ENCODE results near the gene RIC8A. TPM values are rescaled to one million over a fixed set of nuclear protein-coding genes. Genes with fewer than 3 reads are reported as not detected.

Gene RIC8A
- total RNA-seq, 1 donor from 2014 or later: 106 TPM

DNA sequence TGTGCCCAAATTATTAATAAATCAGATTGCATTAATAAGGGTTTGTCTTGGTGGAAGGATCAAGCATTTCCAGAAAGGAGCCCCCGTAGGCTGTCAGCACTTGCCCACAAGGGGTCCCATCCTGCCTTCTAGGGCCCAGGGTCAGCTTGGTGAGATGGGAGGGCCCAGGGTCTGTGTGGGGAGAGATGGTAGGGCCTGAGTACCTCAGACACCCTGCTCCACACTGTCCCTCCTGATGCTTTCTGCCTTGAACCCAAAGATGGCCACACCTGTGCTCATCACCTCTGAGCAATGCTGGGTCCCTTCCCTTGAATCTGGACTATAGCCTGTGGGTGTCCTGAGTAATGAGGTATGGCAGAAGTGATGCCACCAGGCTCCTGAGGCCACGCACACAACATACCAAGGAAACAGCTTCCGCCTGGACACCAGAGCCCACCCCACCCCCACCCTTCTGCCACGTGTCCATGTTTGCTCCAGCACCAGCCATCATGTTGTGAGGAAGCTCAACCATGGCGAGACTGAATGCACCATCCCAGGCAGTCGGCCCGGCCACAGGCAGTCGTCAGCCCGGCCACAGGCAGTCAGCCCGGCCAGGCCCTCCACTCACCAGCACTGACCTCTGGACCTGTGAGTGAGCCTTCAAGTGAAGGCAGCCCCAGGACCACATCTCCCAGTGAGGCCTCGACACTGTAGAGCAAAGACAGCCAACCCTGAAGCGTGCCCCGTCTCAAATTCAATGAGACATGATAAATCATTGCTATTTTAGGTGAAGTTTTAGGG lies 7.1 kb upstream of the RIC8A start:
- no peaks in the 10 kb centered on the region for H3K27me3 ChIP-seq (ENCODE audit: control insufficient read depth, insufficient read depth, low read length)
- TF ChIP-seq CTCF (IDR thresholded peaks at IDR 0.05; ENCODE audit: insufficient read depth, low read length, severe bottlenecking): no peak
- no peak for DNase-seq (ENCODE audit: low read depth)

GRCh38 chr11:201966-202365 lies 5.5 kb upstream of the RIC8A start:
- Histone ChIP-seq H3K4me3 (ENCODE audit: low read depth, low read length) (no peak overlapping the region), H3K36me3 (ENCODE audit: control insufficient read depth, insufficient read depth, low read length) (peaks cover 22% of the 10 kb centered on the region), H3K27me3 (ENCODE audit: control insufficient read depth, insufficient read depth, low read length) (no peaks in the 10 kb centered on the region)
- no peak for FAIRE-seq
- DNase-seq (ENCODE audit: low read depth): no peak
- no peak for TF ChIP-seq CTCF (IDR thresholded peaks at IDR 0.05; ENCODE audit: insufficient read depth, low read length, severe bottlenecking)

More for the DNA sequence above, 7.1 kb upstream of the RIC8A start:
- no peak for FAIRE-seq
- Histone ChIP-seq H3K4me3 (ENCODE audit: low read depth, low read length) (no peak overlapping the region), H3K36me3 (ENCODE audit: control insufficient read depth, insufficient read depth, low read length) (peaks cover 18% of the 10 kb centered on the region)

DNA sequence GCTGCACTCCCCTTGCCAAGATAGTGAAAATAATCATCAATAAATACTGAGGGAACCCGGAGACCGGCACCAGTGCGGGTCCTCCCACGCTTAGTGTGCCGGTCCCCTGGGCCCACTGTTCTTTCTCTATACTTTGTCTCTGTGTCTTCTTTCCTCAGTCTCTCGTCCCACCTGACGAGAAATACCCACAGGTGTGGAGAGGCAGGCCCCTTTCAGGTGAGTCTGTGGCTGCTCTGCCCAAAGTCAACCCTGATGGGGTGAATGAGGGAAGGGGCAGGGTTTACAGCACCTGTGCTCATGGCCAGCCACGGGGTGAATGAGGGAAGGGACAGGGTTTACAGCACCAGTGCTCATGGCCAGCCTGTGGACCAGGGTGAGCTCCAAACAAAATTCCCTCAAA lies 5.0 kb upstream of the RIC8A start:
- no peaks in the 10 kb centered on the region for H3K27me3 ChIP-seq (ENCODE audit: control insufficient read depth, insufficient read depth, low read length)
- FAIRE-seq (no peak), DNase-seq (ENCODE audit: low read depth) (no peak)
- no peak overlapping the region for H3K4me3 ChIP-seq (ENCODE audit: low read depth, low read length)
- TF ChIP-seq CTCF (IDR thresholded peaks at IDR 0.05; ENCODE audit: insufficient read depth, low read length, severe bottlenecking): no peak
- H3K36me3 ChIP-seq (ENCODE audit: control insufficient read depth, insufficient read depth, low read length): peaks cover 22% of the 10 kb centered on the region

GRCh38 chr11:203056-203944 lies 4.2 kb upstream of the RIC8A start:
- FAIRE-seq (peak; percentile 68), DNase-seq (ENCODE audit: low read depth) (no peak)
- Histone ChIP-seq H3K4me3 (ENCODE audit: low read depth, low read length) (no peak overlapping the region), H3K27me3 (ENCODE audit: control insufficient read depth, insufficient read depth, low read length) (no peaks in the 10 kb centered on the region), H3K36me3 (ENCODE audit: control insufficient read depth, insufficient read depth, low read length) (peaks cover 22% of the 10 kb centered on the region)
- TF ChIP-seq CTCF (IDR thresholded peaks at IDR 0.05; ENCODE audit: insufficient read depth, low read length, severe bottlenecking): no peak

GRCh38 chr11:203945-204586 lies 3.4 kb upstream of the RIC8A start:
- Histone ChIP-seq H3K4me3 (ENCODE audit: low read depth, low read length) (no peak overlapping the region), H3K36me3 (ENCODE audit: control insufficient read depth, insufficient read depth, low read length) (peaks cover 22% of the 10 kb centered on the region), H3K27me3 (ENCODE audit: control insufficient read depth, insufficient read depth, low read length) (no peaks in the 10 kb centered on the region)
- TF ChIP-seq CTCF (IDR thresholded peaks at IDR 0.05; ENCODE audit: insufficient read depth, low read length, severe bottlenecking): no peak
- FAIRE-seq: no peak
- DNase-seq (ENCODE audit: low read depth): no peak
